ENCODE results near the gene GCC1.

- TF ChIP-seq CTCF (IDR thresholded peaks at IDR 0.05; ENCODE audit: extremely low read depth in 1 of 2, insufficient read depth in 1 of 2, low read depth in 1 of 2, low read length in 2 of 2) (no peak), FOS (IDR thresholded peaks at IDR 0.05; ENCODE audit: borderline replicate concordance, insufficient read depth, low read length) (no peak), EZH2 (IDR thresholded peaks at IDR 0.05; ENCODE audit: borderline replicate concordance, low read depth, low read length, severe bottlenecking) (no peak), MAX (IDR thresholded peaks at IDR 0.05; ENCODE audit: insufficient read depth, insufficient read length) (no peak), POLR2AphosphoS5 (IDR thresholded peaks at IDR 0.05; ENCODE audit: insufficient read depth, low read depth, low read length) (no peak), POLR2A (IDR thresholded peaks at IDR 0.05; ENCODE audit: low read depth, low read length) (no peak), JUN (IDR thresholded peaks at IDR 0.05; ENCODE audit: borderline replicate concordance, insufficient read depth, insufficient read length, low read depth) (no peak), MYC (IDR thresholded peaks at IDR 0.05; ENCODE audit: low read depth, low read length) (no peak), GATA2 (IDR thresholded peaks at IDR 0.05; ENCODE audit: insufficient read depth, insufficient read length, low read depth, low read length) (no peak)
These were observed 5.8 kb upstream of the GCC1 start for GRCh38 chr7:127591189-127591588.
